Epidermal melanocyte (primary cell): Measurements from ENCODE around the gene EVI5L.

ENCODE experiments used
- DNase-seq: peaks from one replicate; pipeline ENCODE4 v3.0.0; 2011; ENCODE audit warnings: low spot score; ENCODE audit not compliant: insufficient read length

Gene EVI5L

GRCh38 chr19:7894612-7895309 is 64.7 kb downstream of the EVI5L start:
- DNase-seq = peak; percentile 4

DNA sequence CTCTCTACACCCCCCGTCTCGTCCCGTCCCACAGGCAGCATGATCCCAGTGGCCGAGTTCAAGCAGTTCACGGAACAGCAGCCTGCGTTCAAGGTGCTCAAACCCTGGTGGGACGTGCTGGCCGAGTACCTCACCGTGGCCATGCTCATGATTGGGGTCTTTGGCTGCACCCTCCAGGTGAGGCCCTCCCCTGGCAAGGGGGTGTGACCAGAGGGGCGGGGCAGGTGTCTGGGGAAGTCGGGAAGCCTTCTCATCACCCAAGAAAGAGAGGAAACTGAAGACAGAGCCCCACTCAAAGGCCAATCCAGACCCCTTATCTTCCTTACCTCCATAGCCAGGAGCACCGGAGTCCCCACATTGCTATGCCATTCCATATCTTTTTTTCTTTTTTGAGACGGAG is 65.5 kb downstream of the EVI5L start:
- peak; percentile 7 for DNase-seq

- DNase-seq = no peak
Observed at GRCh38 chr19:7897292-7897691, 67.3 kb downstream of the EVI5L start.

- DNase-seq = peak; percentile 7
Observed at GRCh38 chr19:7898967-7899366, 68.9 kb downstream of the EVI5L start.

DNA sequence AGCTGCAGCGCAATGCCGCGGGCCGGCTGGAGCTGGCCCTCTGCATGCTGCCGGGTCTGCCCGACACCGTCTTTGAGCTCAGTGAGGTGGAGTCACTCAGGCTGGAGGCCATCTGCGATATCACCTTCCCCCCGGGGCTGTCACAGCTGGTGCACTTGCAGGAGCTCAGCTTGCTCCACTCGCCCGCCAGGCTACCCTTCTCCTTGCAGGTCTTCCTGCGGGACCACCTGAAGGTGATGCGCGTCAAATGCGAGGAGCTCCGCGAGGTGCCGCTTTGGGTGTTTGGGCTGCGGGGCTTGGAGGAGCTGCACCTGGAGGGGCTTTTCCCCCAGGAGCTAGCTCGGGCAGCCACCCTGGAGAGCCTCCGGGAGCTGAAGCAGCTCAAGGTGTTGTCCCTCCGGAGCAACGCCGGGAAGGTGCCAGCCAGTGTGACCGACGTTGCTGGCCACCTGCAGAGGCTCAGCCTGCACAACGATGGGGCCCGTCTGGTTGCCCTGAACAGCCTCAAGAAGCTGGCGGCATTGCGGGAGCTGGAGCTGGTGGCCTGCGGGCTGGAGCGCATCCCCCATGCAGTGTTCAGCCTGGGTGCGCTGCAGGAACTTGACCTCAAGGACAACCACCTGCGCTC is 69.8 kb downstream of the EVI5L start:
- DNase-seq = no peak

DNA sequence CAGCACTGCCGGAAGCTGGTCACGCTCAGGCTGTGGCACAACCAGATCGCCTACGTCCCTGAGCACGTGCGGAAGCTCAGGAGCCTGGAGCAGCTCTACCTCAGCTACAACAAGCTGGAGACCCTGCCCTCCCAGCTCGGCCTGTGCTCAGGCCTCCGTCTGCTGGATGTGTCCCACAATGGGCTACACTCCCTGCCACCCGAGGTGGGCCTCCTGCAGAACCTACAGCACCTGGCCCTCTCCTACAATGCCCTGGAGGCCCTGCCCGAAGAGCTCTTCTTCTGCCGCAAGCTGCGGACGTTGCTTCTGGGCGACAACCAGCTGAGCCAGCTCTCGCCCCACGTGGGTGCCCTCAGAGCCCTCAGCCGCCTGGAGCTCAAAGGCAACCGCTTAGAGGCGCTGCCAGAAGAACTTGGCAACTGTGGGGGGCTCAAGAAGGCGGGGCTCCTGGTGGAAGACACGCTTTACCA is 70.4 kb downstream of the EVI5L start:
- peak; percentile 11 for DNase-seq

DNA sequence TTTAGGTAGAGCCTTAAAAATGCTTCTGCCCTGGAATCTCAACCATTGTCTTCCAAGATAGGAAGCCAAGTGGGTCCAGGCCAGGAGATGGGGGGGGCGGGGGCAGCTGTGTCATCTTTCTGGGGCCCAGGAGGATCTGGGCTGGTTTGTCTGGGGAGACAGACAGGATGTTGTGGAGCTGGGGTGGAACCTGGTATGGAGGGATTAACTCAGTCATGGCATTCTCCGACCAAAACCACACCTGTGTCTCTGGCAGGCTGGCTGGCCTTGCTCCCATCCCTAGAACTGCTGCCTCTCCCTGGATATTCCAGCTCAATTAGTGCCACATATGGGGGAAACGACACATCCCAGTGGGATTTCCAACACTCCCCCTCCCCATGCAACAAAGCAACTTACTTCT is 70.9 kb downstream of the EVI5L start:
- DNase-seq = no peak

DNA sequence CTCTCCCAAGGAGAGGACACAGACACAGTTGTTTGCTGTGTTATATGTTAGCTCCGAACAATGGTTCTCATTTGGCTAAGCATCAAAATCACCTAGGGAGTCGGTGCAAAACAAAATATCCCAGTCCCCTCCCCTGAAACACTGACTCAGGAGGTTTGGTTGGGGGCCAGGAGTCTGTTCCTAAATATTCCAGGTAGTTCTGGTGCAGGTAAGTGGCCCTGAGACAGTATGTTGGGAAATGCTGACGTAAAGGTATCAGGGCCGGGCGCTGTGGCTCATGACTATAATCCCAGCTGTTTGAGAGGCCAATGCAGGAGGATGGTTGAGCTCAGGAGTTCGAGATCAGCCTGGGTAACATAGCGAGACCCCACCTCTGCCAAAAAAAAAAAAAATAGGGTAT is 71.3 kb downstream of the EVI5L start:
- peak; percentile 10 for DNase-seq

- no peak for DNase-seq
Observed at GRCh38 chr19:7902796-7903243, 72.8 kb downstream of the EVI5L start.

DNA sequence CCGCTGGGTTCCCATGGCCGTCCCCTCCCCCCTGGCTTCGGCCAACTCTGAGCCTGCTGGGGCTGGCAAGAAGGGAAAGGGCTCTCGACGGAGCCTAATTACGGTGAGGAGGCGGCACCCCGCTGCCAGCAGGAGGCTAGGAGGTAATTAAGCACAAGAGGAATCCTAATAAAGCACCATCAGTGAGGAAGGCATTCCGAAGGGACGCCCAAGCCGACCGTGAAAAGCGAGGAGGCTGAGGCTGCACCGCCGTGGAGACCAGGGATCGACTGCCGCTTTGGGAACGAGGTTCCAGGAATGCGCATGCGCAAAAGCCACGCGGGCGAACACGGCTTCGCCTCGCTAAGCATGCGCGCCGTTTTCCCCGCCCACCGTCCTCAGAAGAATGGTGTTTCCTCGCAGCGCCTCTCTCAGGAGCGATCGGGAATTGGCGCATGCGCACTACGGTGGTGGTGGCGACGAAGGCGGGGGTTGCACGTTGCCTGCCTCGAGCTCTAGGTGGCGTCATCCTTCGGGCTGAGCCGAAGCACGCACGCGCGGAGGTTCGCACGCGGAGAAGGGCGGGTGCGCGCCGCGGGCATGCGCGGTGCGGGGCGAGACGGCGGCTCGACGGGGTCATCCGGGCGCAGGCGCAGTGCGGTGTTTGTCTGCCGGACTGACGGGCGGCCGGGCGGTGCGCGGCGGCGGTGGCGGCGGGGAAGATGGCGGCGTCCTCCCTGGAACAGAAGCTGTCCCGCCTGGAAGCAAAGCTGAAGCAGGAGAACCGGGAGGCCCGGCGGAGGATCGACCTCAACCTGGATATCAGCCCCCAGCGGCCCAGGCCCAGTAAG is 73.4 kb downstream of the EVI5L start, which contains the start of gene MAP2K7:
TSS of gene MAP2K7 (plus strand) at position 634 of the 830 bp plus-strand sequence. CDS start at position 702, 68 bp downstream.
- peak; percentile 98 for DNase-seq

DNA sequence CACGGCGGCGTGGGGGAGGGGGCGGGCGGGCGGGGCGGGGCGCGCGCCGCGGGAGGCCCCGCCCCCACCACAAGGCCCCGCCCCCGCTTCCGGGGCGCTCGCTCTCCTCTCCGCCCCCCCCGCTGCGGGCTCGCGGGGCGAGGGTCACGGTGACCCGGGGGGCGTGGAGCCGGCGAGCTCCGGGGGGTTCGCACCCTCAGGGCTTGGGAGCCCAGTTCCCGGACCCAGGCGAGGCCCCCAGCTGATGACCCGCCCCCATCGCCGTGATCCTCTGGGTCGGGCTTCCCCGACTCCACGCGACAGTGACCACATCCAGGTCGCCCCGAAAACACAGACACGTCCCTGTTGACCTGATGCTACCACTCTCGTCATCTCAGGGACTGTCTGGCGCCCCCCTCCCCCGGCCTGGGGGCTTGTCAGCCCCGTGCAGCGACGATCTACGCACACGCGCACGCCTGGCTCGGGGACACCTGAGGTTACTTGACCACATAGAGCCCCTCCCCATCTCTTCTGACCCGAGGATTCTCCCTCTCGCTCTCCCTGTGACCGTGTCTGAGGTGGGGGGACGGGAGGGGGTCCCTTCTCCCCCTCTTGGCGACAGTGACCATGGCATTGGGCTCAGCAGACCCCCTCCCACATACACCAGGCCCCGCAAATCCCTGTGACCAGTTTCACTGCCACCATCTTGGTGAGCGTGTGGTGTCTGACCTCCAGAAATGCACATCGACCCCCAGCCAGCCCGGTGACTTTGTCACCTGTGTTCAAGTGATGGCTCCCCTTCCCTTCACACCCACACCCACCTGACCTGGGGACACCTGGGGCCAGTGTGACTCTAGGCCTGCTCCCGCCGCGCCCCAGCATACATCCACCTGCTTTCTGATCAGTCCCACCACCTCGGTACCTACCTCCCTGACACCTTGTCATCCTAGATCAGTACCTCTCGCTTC is 74.3 kb downstream of the EVI5L start:
- DNase-seq = peak; percentile 58

DNA sequence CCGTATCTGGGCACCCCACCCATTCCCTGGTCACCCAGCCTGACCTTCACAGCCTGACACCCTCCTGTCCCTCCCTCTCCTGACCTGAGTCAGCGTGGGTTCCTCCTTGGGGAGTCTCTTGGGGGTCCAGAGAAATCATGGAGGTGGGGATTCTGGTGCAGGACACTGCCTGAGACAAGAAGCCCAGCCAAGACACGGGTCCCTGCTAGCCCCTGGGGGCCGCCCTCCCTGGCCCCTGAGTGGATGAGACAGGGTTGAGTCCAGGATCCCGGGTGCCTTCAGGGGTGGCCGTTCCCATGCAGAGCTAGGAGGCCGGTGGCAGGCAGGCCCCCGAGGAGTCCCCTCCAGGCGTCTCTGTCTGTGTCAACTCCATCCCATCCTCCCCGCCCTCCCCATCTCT is 75.2 kb downstream of the EVI5L start:
- DNase-seq = no peak

DNA sequence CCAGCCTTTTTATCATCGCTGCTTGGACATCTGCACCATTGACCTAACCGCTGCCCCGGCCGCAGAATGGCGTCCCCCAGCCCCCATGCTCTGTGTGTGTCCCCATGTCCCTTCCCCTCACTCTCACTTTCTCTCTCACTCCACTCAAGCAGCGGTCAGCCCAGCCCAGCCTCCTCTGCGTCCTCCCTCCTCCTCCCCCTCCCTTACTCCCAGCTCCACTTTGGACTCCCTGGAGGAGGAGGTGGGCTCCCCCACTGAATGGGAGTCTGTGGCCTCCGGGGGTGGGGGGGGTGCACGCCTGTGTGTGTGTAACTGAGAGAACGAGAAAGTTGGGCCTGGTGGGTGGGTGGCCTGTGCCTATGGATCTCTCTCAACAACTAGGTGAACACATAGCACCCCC is 75.8 kb downstream of the EVI5L start:
- DNase-seq = no peak

DNA sequence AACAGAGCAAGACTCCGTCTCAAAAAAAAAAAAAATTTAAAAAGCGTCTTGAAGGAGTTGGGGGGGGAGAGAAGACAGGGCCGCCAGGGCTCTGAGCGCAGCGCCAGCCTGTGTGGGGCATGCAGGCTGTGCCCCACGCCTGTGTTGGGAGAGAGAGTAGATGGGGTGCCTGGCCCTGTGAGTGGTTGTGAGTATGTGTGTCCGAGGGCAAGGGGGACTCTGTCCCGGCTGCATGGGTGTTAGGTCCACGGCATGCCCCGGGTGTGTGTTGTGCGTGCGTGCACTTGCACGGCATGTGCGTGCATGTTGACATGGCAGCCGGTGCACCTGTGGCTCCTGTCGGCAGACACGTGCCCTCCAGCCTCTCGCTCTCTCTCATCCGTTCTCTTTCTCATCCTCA is 77.1 kb downstream of the EVI5L start:
- no peak for DNase-seq

- no peak for DNase-seq
Observed at GRCh38 chr19:7907544-7907943, 77.5 kb downstream of the EVI5L start.

- DNase-seq = no peak
Observed at GRCh38 chr19:7908078-7908699, 78.2 kb downstream of the EVI5L start.

DNA sequence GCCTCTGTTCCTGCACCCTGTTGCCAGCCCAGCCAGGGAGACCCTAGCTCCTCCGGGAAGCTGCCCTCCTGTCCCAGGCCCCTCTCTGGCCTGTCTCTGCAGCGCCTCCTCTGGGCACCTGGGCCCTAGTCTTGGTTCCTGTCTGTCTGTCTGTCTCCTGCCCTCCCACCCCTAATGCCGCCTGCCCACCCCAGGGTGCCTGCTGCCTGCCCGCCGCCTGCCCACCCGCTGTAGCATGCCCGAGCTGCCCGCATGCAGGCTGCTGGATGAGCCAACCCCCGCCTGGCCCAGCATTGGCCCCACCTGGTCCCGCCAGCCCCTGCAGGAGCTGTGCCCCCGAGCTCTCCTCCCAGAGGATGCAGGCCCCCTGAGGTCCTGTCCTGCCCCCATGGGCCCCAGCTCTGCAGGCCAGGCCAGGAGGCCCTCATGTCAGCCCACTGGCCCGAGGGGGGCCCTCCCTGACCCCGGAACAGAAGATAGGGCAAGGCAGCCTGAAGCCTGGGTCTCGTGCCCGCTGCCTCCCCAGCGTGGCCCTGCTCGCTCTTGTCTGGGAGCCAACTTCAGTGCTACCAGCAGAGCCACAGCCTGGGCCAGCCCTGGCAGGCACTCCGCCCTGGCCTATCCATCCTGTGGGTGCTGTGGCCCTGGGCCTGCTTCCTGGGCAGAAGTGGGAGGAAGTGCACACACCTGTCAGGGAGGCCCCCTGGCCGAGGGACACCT is 78.9 kb downstream of the EVI5L start:
- DNase-seq = no peak

- DNase-seq = no peak
Observed at GRCh38 chr19:7909471-7910067, 79.6 kb downstream of the EVI5L start.
